ENCODE results near the gene BEST4.
"Not testable (repeated sequence)": the region's sequence is repeated elsewhere in the genome, so short reads cannot be mapped to it uniquely, and the experiment has no call there.

GRCh38 chr1:44738953-44739306 lies 49.0 kb downstream of the BEST4 start:
- TF ChIP-seq CTCF (IDR thresholded peaks at IDR 0.05; ENCODE audit: low read length); EZH2 (IDR thresholded peaks at IDR 0.05; ENCODE audit: borderline replicate concordance, low read length): not testable (repeated sequence)

Measured in OCI-LY1 (cell line).